Measurements from ENCODE around the gene EIF3B.

Gene EIF3B

GRCh38 chr7:2393706-2394105, 39.1 kb downstream of the EIF3B start:
- no peaks in the 10 kb centered on the region for H3K27me3 Mint-ChIP-seq (ENCODE audit: low read depth, poor library complexity)
- TF ChIP-seq, protein P1, sequence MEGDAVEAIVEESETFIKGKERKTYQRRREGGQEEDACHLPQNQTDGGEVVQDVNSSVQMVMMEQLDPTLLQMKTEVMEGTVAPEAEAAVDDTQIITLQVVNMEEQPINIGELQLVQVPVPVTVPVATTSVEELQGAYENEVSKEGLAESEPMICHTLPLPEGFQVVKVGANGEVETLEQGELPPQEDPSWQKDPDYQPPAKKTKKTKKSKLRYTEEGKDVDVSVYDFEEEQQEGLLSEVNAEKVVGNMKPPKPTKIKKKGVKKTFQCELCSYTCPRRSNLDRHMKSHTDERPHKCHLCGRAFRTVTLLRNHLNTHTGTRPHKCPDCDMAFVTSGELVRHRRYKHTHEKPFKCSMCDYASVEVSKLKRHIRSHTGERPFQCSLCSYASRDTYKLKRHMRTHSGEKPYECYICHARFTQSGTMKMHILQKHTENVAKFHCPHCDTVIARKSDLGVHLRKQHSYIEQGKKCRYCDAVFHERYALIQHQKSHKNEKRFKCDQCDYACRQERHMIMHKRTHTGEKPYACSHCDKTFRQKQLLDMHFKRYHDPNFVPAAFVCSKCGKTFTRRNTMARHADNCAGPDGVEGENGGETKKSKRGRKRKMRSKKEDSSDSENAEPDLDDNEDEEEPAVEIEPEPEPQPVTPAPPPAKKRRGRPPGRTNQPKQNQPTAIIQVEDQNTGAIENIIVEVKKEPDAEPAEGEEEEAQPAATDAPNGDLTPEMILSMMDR (IDR thresholded peaks at IDR 0.05): no peak
- H3K9me3 Mint-ChIP-seq: no peaks in the 10 kb centered on the region
- H3K4me1 Mint-ChIP-seq: peaks cover 38% of the 10 kb centered on the region
- no peak overlapping the region for H3K4me3 Mint-ChIP-seq
- H3K27ac Mint-ChIP-seq: peak overlapping the region; percentile 46
- DNase-seq: no peak
- no peaks in the 10 kb centered on the region for H3K36me3 Mint-ChIP-seq (ENCODE audit: low read depth)

GRCh38 chr7:2394566-2395082, 40.0 kb downstream of the EIF3B start:
- TF ChIP-seq, protein P1 (IDR thresholded peaks at IDR 0.05): no peak
- no peak for DNase-seq
- no peaks in the 10 kb centered on the region for H3K9me3 Mint-ChIP-seq
- no peaks in the 10 kb centered on the region for H3K36me3 Mint-ChIP-seq (ENCODE audit: low read depth)
- no peak overlapping the region for H3K27ac Mint-ChIP-seq
- H3K4me3 Mint-ChIP-seq: no peak overlapping the region
- no peaks in the 10 kb centered on the region for H3K27me3 Mint-ChIP-seq (ENCODE audit: low read depth, poor library complexity)
- peaks cover 35% of the 10 kb centered on the region for H3K4me1 Mint-ChIP-seq

GRCh38 chr7:2398506-2398905, 43.9 kb downstream of the EIF3B start:
- H3K27ac Mint-ChIP-seq: no peak overlapping the region
- no peaks in the 10 kb centered on the region for H3K27me3 Mint-ChIP-seq (ENCODE audit: low read depth, poor library complexity)
- DNase-seq: no peak
- no peaks in the 10 kb centered on the region for H3K36me3 Mint-ChIP-seq (ENCODE audit: low read depth)
- TF ChIP-seq, protein P1 (IDR thresholded peaks at IDR 0.05): no peak
- H3K9me3 Mint-ChIP-seq: no peaks in the 10 kb centered on the region
- no peak overlapping the region for H3K4me3 Mint-ChIP-seq
- peaks cover 30% of the 10 kb centered on the region for H3K4me1 Mint-ChIP-seq

- H3K4me1 Mint-ChIP-seq: peaks cover 32% of the 10 kb centered on the region
- DNase-seq: no peak
These were observed 45.4 kb downstream of the EIF3B start for GRCh38 chr7:2399848-2400587.

DNA sequence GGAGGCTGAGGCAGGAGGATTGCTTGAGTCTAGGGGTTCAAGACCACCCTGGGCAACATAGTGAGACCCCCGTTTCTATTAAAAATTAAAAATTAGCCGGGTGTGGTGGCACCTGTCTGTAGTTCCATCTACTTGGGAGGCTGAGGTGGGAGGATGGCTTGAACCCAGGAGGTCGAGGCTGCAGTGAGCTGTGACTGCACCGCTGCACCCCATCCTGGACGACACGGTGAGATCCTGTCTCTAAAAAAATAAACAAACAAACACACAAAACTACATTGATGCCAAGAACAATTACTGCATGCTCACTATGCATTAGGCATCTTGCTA, 48.0 kb downstream of the EIF3B start:
- peaks cover 4% of the 10 kb centered on the region for H3K36me3 Mint-ChIP-seq (ENCODE audit: low read depth)
- H3K4me3 Mint-ChIP-seq: peak overlapping the region; percentile 83
- H3K4me1 Mint-ChIP-seq: peaks cover 50% of the 10 kb centered on the region
- TF ChIP-seq, protein P1 (IDR thresholded peaks at IDR 0.05): no peak
- H3K27me3 Mint-ChIP-seq (ENCODE audit: low read depth, poor library complexity): peaks cover 3% of the 10 kb centered on the region
- DNase-seq: no peak
- no peaks in the 10 kb centered on the region for H3K9me3 Mint-ChIP-seq
- H3K27ac Mint-ChIP-seq: no peak overlapping the region

More at GRCh38 chr7:2399848-2400587, 45.4 kb downstream of the EIF3B start:
- H3K9me3 Mint-ChIP-seq: no peaks in the 10 kb centered on the region
- TF ChIP-seq, protein P1 (IDR thresholded peaks at IDR 0.05): no peak
- H3K27ac Mint-ChIP-seq: peak overlapping the region; percentile 89
- H3K27me3 Mint-ChIP-seq (ENCODE audit: low read depth, poor library complexity): no peaks in the 10 kb centered on the region
- H3K4me3 Mint-ChIP-seq: no peak overlapping the region
- no peaks in the 10 kb centered on the region for H3K36me3 Mint-ChIP-seq (ENCODE audit: low read depth)

All from nephron progenitor cell (in vitro differentiated cells).